ENCODE results near the gene POLR3G. TPM values are rescaled to one million over a fixed set of nuclear protein-coding genes. Genes with fewer than 3 reads are reported as not detected.
A peak's percentile ranks its signal among the peaks of the same experiment; 100 is the strongest.

The POLR3G gene
- total RNA-seq, 1 donor from 2014 or later, result 5.9 TPM

- Mint-ChIP-seq H3K4me1 (ENCODE audit: unreplicated experiment) (peaks cover 25% of the 10 kb centered on the region), H3K9me3 (ENCODE audit: unreplicated experiment) (no peaks in the 10 kb centered on the region), H3K36me3 (ENCODE audit: low read depth, unreplicated experiment) (peaks cover 3% of the 10 kb centered on the region), H3K27ac (ENCODE audit: unreplicated experiment) (no peak overlapping the region), H3K27me3 (ENCODE audit: unreplicated experiment) (peaks cover 7% of the 10 kb centered on the region), H3K4me3 (ENCODE audit: unreplicated experiment) (peak overlapping the region; percentile 97)
- no peak for TF ChIP-seq CTCF (IDR thresholded peaks at IDR 0.05; ENCODE audit: unreplicated experiment)
- DNase-seq (ENCODE audit: low spot score), result no peak
Observed at GRCh38 chr5:90475436-90475980, 844 bp downstream of the POLR3G start.

- no peak for TF ChIP-seq CTCF (IDR thresholded peaks at IDR 0.05; ENCODE audit: unreplicated experiment)
- H3K36me3 Mint-ChIP-seq (ENCODE audit: low read depth, unreplicated experiment), result peaks cover 3% of the 10 kb centered on the region
- DNase-seq (ENCODE audit: low spot score), result no peak
- no peak overlapping the region for H3K27ac Mint-ChIP-seq (ENCODE audit: unreplicated experiment)
- H3K4me3 Mint-ChIP-seq (ENCODE audit: unreplicated experiment), result no peak overlapping the region
- H3K9me3 Mint-ChIP-seq (ENCODE audit: unreplicated experiment), result no peaks in the 10 kb centered on the region
- peaks cover 7% of the 10 kb centered on the region for H3K27me3 Mint-ChIP-seq (ENCODE audit: unreplicated experiment)
- H3K4me1 Mint-ChIP-seq (ENCODE audit: unreplicated experiment), result peaks cover 25% of the 10 kb centered on the region
Observed at GRCh38 chr5:90476391-90476790, 1.7 kb downstream of the POLR3G start.

DNA sequence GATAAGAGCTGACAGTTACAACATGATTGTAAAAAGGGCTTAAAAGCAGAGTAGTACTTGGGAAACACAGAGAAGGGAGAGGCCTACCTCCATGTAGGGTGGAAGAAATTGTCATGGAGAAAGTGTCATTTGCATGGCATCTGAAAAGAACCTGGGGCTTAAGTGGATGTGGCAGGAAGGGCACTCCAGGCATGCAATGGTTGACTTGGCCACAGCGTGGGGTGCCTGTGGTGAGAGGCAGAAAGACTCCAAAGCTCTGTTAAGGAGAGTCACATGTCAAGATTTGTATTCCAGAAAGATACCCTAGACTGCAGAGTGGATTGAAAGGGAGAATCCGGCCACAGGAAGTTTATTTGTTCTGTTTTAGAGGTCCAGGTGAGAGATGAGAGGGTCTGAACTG lies 2.4 kb downstream of the POLR3G start:
- no peaks in the 10 kb centered on the region for H3K9me3 Mint-ChIP-seq (ENCODE audit: unreplicated experiment)
- peaks cover 7% of the 10 kb centered on the region for H3K27me3 Mint-ChIP-seq (ENCODE audit: unreplicated experiment)
- peak overlapping the region; percentile 13 for H3K4me3 Mint-ChIP-seq (ENCODE audit: unreplicated experiment)
- TF ChIP-seq CTCF (IDR thresholded peaks at IDR 0.05; ENCODE audit: unreplicated experiment), result no peak
- peaks cover 3% of the 10 kb centered on the region for H3K36me3 Mint-ChIP-seq (ENCODE audit: low read depth, unreplicated experiment)
- DNase-seq (ENCODE audit: low spot score), result peak; percentile 21
- H3K27ac Mint-ChIP-seq (ENCODE audit: unreplicated experiment), result peak overlapping the region; percentile 38
- H3K4me1 Mint-ChIP-seq (ENCODE audit: unreplicated experiment), result peaks cover 25% of the 10 kb centered on the region

- Mint-ChIP-seq H3K27ac (ENCODE audit: unreplicated experiment) (no peak overlapping the region), H3K9me3 (ENCODE audit: unreplicated experiment) (no peaks in the 10 kb centered on the region), H3K27me3 (ENCODE audit: unreplicated experiment) (peaks cover 5% of the 10 kb centered on the region), H3K4me1 (ENCODE audit: unreplicated experiment) (peaks cover 25% of the 10 kb centered on the region), H3K36me3 (ENCODE audit: low read depth, unreplicated experiment) (peaks cover 3% of the 10 kb centered on the region), H3K4me3 (ENCODE audit: unreplicated experiment) (no peak overlapping the region)
- no peak for TF ChIP-seq CTCF (IDR thresholded peaks at IDR 0.05; ENCODE audit: unreplicated experiment)
- DNase-seq (ENCODE audit: low spot score), result no peak
Observed at GRCh38 chr5:90477621-90478215, 3.1 kb downstream of the POLR3G start.

GRCh38 chr5:90479611-90480385 lies 5.1 kb downstream of the POLR3G start:
- Mint-ChIP-seq H3K9me3 (ENCODE audit: unreplicated experiment) (no peaks in the 10 kb centered on the region), H3K36me3 (ENCODE audit: low read depth, unreplicated experiment) (no peaks in the 10 kb centered on the region), H3K4me1 (ENCODE audit: unreplicated experiment) (peaks cover 18% of the 10 kb centered on the region), H3K27ac (ENCODE audit: unreplicated experiment) (no peak overlapping the region), H3K27me3 (ENCODE audit: unreplicated experiment) (peaks cover 4% of the 10 kb centered on the region), H3K4me3 (ENCODE audit: unreplicated experiment) (no peak overlapping the region)
- no peak for TF ChIP-seq CTCF (IDR thresholded peaks at IDR 0.05; ENCODE audit: unreplicated experiment)
- DNase-seq (ENCODE audit: low spot score), result no peak

All from endothelial cell (in vitro differentiated cells).